Breast epithelium (tissue), 3 donors: ENCODE measurements around the gene B3GAT3.

Source experiments
- CTCF ChIP-seq, 3 donors: fragments of 450-650 bp; IDR thresholded peaks; one replicate each; pipeline ENCODE4 v1.5.1; 2016 to 2017; ENCODE audit warnings: antibody characterized with exemption in 3 of 3, mild to moderate bottlenecking in 3 of 3, moderate library complexity in 3 of 3
- POLR2A ChIP-seq: fragments of 450-650 bp; IDR thresholded peaks from one replicate; pipeline ENCODE4 v1.6.1; 2016; ENCODE audit warnings: antibody characterized with exemption, mild to moderate bottlenecking, moderate library complexity
- POLR2AphosphoS5 ChIP-seq, 3 donors: sonication (generic); formaldehyde crosslinking; IDR thresholded peaks; one replicate each; pipeline ENCODE4 v1.6.1; 2017; ENCODE audit warnings: antibody characterized with exemption in 3 of 3

DNA sequence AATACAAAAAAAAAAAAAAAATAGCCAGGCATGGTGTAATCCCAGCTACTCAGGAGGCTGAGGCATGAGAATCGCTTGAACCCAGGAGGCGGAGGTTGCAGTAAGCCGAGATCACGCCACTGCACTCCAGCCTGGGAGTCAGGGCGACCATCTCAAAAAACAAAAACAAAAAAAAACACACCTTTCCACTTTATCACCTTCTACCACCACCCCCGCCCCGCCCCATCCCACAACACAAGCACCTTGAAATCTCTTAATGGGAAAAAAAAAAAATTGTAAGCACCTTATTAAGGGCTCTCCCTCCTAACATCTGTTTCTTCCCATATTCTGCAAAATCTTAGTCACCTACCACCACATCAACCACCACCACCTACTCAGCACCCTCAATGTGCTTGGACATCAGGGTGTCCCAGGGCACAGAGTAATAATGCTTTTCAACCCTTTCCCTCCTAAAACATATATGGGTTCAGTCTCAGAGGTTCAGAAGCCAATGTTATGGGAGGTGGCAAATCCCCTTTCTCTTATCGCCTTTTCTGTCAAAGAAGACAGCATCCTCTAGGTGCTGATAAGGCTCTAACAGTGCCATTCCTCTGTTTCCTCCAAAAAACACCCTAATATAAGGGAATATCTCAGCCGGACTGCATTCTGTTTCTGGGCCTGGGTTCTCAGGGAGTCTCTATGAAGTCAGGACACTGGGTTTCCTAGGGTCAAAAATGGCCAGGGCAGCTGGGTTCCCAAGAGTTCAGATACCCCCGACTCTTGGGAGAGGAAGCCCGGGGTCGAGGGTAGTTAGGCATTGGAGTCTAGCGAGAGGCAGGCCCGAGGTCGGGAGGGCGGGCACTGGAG is 30.6 kb upstream of the B3GAT3 start:
- TF ChIP-seq CTCF (IDR thresholded peaks at IDR 0.05), result no peak
- no peak for TF ChIP-seq POLR2A
- TF ChIP-seq POLR2AphosphoS5 (IDR thresholded peaks at IDR 0.05), result no peak
